ENCODE results near the gene VPREB3.

Gene VPREB3

GRCh38 chr22:23783265-23784150, 29.3 kb upstream of the VPREB3 start:
- in situ Hi-C loops (cut with MboI; ENCODE audit: low sequenced_read_pairs): no loop called here

DNA sequence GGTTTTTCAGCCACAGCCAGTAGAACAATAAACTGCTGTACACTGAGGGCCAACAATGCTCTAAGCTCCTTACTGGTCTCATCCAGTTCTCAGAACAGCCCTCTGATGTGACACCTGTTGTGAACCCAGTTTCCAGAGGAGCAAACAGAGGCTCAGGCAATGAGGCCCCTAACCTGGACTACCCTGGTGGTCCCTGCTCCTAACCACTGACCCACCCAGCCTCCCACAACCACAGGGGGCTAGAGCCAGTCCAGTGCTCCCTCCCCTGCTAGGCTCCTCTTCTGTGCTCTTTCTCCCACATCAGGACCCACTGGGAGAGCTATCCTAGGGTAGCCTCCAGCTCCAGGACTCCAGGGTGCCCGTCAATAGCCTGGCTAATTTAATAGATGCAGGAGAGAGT, 28.5 kb upstream of the VPREB3 start:
- in situ Hi-C loops (cut with MboI; ENCODE audit: low sequenced_read_pairs): no loop called here

DNA sequence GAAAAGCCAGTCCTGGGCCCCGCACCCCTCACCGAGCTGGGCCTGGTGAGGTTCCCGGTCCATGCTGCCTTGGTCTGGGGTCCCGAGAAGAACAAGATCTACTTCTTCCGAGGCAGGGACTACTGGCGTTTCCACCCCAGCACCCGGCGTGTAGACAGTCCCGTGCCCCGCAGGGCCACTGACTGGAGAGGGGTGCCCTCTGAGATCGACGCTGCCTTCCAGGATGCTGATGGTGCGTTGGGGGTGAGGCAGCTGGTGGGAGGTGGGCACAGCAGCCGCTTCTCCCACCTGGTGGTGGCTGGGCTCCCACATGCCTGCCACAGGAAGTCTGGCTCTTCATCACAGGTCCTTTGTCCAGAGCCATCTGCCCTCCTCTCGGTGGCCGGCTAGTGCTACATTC, 28.0 kb upstream of the VPREB3 start:
- in situ Hi-C loops (cut with MboI; ENCODE audit: low sequenced_read_pairs): no loop called here

GRCh38 chr22:23781511-23782183, 27.4 kb upstream of the VPREB3 start:
- in situ Hi-C loops (cut with MboI; ENCODE audit: low sequenced_read_pairs): no loop called here

GRCh38 chr22:23781065-23781464, 26.8 kb upstream of the VPREB3 start:
- in situ Hi-C loops (cut with MboI; ENCODE audit: low sequenced_read_pairs): no loop called here

GRCh38 chr22:23780146-23780748, 26.0 kb upstream of the VPREB3 start:
- in situ Hi-C loops (cut with MboI; ENCODE audit: low sequenced_read_pairs): no loop called here

DNA sequence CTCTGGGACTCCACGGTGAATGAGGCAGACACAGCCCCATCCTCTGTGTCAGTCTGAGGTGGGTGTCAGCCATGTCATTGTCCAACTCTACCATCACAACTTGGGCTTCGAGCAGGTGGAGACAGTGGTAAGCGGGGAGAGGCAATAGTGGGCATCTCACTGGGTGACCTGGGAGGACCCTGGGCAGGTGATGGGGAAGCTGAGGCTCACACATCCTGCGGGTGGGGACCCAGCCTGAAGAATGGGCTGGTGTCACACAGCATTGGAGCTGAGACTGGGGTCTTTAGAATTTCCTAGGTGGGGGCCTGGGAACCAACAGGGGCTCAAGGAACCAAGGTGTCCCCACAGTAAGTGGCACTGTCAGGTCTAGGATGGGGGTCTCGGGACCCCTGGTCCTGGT, 25.5 kb upstream of the VPREB3 start:
- in situ Hi-C loops (cut with MboI; ENCODE audit: low sequenced_read_pairs): no loop called here

- in situ Hi-C loops (cut with MboI; ENCODE audit: low sequenced_read_pairs): no loop called here
Observed at GRCh38 chr22:23779083-23779482, 24.9 kb upstream of the VPREB3 start.

DNA sequence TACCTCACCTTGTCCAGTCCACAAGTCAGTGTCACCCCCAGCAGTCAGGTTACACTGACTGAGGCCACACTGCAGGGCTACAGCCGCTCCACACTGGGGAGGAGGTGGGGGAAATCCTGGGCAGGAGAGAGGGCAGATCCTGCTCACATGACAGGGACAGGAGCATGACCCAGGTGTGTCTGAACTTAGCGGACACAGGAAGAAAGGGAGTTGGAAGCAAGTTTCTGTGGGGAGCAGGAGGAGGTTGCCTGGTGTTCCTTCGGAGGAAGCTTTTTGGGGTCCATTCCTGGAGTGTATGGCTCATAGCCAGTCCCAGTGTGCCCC, 24.3 kb upstream of the VPREB3 start:
- in situ Hi-C loops (cut with MboI; ENCODE audit: low sequenced_read_pairs): no loop called here

DNA sequence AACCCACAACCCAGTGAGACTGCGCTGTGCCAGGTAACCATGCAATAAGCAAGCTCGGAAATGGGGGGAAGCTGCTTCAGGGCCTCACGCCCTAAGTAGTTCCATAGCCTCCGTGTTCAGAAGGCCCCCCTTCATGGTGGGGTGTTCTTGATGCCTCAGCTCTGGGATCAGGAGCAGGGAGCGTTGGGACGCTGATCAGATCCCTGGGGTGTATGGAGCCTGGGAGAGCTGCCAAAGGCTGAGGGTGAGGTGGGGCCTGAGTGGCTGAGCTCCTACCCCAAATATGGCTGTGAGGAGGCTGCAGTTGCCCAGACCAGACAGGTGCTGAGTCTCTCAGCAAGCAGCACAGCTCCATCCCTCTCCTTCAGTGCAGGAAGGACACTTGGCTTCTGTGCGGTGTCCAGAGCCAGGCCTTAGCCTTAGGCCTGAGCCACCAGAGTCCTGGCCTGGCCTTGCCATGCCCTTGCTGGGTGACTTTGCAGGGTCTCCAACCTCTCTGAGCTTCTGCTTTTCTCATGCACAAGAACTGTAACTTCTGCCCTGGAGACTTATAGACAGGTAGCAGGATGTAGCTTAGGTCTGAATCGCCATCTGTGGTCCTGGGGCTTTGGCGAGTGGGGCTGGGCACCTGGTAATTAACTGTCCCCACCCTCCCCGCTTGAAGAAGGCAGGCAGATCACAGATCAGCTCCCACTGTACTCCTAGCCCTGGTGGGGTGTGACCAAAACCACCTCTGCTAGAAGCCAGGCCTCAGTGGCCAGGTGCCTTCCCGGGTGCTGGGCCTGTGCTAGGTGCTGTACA, 23.8 kb upstream of the VPREB3 start:
- in situ Hi-C loops (cut with MboI; ENCODE audit: low sequenced_read_pairs): no loop called here

GRCh38 chr22:23775779-23776375, 21.7 kb upstream of the VPREB3 start:
- in situ Hi-C loops (cut with MboI; ENCODE audit: low sequenced_read_pairs): no loop called here

DNA sequence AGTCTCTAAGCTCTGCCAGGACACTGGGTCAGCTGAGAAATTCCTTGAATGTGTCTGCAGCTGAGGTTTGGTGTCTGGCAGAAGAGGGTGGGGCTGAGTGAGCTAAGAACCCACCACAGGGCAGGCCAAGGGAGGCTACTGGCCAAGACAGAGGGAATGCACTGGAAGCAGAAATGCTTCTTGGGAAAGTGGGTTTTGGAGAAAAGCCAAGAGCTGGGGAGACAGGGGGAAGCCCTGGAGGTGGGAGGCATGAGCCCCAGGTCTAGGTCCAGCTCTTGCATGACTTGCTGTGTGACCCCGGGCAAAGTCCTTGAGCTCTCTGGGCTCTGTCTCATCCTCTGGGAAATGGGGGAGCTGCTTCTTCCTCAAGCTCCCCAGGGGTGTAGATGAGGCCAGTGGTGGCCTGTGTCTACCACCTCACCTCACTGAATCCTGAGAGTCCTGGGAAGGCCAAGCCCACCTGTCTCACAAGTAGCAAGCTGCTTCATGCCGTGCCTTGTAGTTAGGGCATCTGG, 20.8 kb upstream of the VPREB3 start:
- in situ Hi-C loops (cut with MboI; ENCODE audit: low sequenced_read_pairs): no loop called here

DNA sequence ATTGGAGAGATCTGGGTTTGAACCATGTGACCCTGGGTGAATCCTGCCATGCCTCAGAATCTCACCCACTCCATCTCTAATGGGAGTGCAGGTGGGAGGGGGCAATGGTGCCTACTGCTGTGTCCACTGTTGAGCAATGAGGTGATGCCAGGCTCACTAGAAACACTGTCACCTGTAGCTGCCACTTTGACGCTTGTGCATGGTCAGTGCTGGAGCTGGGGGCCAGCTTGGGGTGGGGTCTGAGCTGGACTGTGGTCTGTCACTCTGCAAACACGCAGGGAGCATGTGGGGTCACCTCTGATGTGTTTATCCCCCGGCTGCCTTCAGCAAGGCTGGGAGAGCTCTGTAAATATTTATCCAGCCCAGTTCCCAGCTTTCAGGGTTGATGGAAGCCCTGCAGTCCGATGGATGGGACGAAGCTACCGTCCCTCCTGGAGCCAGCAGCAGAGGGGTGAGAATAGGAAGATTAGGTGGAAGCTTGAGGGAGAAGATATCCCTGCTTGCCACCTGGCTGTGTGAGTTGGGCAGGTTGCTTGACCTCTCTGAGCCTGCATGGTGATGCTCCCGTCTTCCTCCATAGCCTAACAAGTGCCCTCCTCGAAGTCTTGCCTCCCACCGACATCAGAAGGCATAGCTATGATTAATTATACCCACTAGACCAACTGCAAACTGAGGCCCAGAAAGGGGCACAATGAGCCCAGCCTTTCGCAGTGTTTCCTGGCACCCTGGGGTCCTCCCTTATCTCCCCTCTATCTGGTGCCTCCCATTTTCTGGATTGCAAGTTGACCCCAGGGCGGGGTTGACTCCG, 20.1 kb upstream of the VPREB3 start:
- in situ Hi-C loops (cut with MboI; ENCODE audit: low sequenced_read_pairs): no loop called here

GRCh38 chr22:23773483-23774113, 19.4 kb upstream of the VPREB3 start:
- in situ Hi-C loops (cut with MboI; ENCODE audit: low sequenced_read_pairs): no loop called here

- in situ Hi-C loops (cut with MboI; ENCODE audit: low sequenced_read_pairs): no loop called here
Observed at GRCh38 chr22:23772649-23773473, 18.6 kb upstream of the VPREB3 start, which contains the start of gene MMP11. TSS of gene MMP11 (plus strand) at chr22:23772849. CDS start at chr22:23772871, 22 bp downstream.

- in situ Hi-C loops (cut with MboI; ENCODE audit: low sequenced_read_pairs): no loop called here
Observed at GRCh38 chr22:23772315-23772648, 18.1 kb upstream of the VPREB3 start.

GRCh38 chr22:23769321-23769965, 15.2 kb upstream of the VPREB3 start:
- in situ Hi-C loops (cut with MboI; ENCODE audit: low sequenced_read_pairs): no loop called here

Measured in HL-60/S4 treated with retinoic acid at 250 ng/mL for 4 days and 3 days (cell line).